H54 (cell line): ENCODE measurements around the gene JAK3.
"Not testable (repeated sequence)": the region's sequence is repeated elsewhere in the genome, so short reads cannot be mapped to it uniquely, and the experiment has no call there.

Source experiments
- DNase-seq: peaks from one replicate; pipeline ENCODE4 v3.0.0; 2011; ENCODE audit warnings: low spot score, mixed read lengths; ENCODE audit not compliant: insufficient read length
- FAIRE-seq: peaks from 3 replicates; lab custom pipeline; 2011; peaks lifted over from hg19 to GRCh38; lab: Jason Lieb, UNC
- POLR2A ChIP-seq: IDR thresholded peaks from 2 replicates; pipeline ENCODE4 v1.6.1; 2011; ENCODE audit warnings: low read depth, mild to moderate bottlenecking, low read length

Gene JAK3

DNA sequence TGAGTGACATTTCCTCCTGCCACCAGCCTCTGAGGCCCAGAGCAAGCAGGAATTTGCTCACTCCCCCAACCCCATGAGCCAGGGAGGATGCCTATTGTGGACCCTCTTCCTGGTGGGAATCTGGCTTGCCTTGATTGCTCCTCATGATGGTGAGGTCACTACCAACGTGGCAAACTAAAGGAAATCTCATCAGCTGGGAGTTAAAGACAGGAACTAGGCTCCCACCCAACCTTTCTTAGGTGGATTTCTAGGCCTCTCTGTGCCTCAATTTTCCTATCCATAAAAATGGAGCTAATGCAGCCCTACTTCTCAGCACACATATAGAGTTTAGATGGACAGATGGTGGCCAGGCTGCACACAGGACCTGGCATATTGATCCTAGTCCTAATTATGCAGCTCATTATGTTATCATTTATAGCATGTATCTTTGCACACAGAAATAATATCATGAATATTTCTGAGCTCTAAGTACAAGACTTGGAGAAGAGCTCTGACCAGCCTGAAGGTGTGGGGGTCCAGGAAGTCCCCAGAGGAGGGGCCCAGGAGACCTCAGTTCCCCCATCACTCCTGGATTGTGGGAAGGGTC is 50.9 kb downstream of the JAK3 start:
- DNase-seq, result no peak
- no peak for FAIRE-seq
- TF ChIP-seq POLR2A, result no peak

DNA sequence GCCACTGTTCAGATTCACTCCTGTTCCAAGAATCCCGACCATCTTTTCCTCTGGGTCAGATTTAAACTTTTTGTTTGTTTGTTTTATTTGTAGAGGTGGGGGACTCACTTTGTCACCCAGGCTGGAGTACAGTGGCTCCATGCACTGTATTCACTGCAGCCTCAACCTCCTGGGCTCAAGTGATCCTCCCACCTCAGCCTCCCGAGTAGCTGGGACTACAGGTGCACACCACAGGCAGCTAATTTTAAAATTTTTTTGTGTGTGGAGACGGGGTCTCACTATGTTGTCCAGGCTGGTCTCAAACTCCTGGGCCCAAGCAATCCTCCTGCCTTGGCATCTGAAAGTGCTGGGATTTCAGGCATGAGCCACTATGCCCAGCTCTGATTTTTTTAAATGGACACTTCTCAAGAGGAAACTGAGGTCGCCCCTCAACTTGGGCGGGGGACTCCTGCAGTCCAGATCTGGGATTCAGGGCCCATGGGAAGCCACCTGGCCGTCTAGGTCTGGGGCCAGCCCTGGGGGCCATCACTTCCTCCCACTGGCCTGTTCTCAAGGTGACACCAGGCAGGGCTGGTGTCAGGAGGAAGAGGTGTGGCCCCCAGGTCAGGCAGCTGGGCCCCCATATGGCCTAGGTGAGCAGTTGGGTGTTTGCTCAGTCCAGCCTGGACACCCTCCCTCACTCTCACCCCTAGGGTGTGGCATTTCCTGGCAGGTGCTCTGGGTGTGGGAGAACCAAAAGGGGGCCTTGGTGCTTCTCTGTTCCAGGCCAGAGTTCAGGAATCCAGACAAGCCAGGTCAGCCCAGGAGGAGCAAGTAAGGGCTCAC is 51.6 kb downstream of the JAK3 start:
- FAIRE-seq (no peak), DNase-seq (no peak)
- no peak for TF ChIP-seq POLR2A

DNA sequence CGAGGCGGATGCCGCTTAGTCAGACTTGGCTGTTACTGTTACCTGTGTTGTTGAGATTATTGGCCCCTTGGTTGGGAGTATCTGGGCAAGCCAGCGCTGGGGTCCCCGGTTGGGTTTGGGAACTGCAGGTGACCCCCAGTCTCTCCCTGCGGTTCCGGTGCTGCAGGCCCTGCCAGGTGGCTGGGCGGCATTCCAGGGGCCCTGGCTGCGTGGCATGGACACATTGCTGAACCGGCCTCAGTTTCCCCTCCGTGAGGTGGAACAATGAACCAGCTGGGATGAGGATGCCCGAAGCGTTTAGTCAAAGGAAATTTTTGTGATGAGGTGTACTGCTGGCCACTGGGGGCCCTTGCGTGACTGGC is 52.3 kb downstream of the JAK3 start:
- FAIRE-seq (no peak), DNase-seq (no peak)
- TF ChIP-seq POLR2A, result no peak

DNA sequence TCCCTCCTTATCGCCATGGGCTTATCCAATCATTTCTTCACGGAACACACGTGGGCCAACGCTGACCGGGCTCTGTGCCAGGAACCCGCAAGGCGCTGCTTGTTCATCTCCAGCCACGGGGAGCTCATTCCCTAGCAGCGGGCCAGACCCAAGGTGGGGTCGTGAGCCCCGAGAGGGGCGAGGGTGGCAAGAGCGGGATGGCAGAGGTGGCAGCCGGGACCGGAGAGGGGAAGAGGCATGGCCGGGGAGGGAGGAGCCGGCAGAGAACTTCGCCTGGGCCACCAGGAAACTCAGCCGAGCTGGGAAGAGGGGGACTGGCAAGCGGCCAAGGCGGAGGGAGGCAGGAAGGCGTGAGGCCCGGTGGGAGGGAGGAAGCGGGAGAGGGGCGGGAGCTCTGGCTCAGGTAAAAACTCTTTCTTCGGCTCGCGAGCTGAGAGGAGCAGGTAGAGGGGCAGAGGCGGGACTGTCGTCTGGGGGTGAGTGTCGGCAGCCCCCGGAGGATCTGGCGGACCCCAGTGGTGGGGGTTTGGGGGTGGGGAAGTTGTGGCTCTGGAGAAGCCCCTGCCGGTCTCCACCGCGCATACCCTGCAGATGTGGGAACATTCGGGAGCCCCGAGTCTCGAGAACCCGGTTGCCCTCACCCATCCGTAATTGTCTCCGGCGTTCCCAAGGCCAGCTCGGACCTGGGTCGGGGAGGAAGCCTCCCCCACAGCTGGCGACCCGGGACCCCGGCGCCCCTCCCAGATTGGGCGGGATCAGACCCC is 52.9 kb downstream of the JAK3 start, which contains the start of gene B3GNT3:
Gene B3GNT3, plus strand, starts transcription at position 408 of the 764 bp plus-strand sequence. CDS start 12,670 bp downstream, outside the sequence.
- no peak for DNase-seq
- FAIRE-seq, result no peak
- TF ChIP-seq POLR2A, result no peak

DNA sequence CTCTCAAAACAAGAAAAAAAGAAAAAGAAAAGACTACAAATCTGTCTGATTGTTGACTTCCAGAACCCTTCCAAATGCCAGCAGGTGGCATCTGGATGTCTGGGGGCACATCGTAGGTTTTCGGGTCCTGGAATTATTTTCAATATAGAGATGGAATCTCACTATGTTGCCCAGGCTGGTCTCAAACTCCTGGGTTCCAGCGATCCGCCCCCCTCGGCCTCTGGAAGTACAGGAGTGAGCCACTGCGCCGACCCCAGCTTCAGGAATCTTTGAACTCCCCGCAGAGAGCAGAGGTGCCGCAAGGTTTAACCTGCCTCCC is 53.4 kb downstream of the JAK3 start:
- no peak for DNase-seq
- no peak for FAIRE-seq
- TF ChIP-seq POLR2A, result no peak

DNA sequence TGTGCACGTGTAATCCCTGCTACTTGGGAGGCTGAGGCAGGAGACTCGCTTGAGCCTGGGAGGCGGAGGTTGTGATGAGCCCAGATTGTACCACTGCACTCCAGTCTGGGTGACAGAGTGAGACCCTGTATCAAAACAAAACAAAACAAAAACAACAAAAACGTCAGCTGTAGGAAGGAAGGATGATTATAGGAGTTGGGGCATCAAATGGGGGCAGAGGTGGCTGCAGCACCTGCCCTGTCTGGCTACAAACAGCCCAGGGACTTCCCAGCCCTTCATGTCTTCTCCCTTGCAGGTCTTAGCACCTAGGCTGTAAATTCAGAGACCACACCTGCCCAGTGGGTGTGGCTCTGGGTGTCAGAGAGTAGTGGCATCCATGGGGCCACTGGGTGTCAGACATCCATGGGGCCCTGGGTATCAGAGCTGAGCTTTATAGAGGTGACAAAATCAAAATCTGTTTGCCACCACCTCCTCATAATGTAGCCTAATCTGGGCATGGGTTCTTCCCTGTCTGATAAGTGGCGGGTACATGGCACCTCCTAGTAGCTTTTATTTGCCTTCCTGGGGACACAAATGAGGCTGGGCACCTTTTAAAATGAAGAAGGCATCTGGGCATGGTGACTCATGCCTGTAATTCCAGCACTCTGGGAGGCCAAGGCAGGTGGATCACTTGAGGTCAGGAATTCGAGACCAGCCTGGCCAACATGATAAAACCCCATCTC is 57.6 kb downstream of the JAK3 start:
- DNase-seq (no peak), FAIRE-seq (no peak)
- no peak for TF ChIP-seq POLR2A

DNA sequence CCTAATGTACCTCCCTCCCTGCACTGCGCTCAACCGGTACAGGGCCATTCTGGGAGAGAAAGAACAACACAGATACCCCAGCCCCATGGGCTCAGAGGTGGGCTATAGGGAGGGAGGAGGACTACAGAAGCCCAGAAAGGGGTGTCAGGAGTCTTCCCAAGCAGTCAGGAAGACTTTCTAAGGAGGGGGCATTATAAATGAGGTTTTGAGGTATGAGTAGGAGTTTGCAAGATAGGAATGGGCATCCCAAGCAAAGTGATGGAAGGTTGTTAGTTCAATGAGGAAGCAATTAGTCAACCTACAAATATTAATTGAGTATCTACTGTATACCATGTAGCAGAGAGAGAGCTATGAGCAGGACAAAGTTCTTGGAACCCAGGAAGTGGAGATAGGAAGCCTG is 59.1 kb downstream of the JAK3 start:
- no peak for TF ChIP-seq POLR2A
- FAIRE-seq, result no peak
- DNase-seq, result no peak

DNA sequence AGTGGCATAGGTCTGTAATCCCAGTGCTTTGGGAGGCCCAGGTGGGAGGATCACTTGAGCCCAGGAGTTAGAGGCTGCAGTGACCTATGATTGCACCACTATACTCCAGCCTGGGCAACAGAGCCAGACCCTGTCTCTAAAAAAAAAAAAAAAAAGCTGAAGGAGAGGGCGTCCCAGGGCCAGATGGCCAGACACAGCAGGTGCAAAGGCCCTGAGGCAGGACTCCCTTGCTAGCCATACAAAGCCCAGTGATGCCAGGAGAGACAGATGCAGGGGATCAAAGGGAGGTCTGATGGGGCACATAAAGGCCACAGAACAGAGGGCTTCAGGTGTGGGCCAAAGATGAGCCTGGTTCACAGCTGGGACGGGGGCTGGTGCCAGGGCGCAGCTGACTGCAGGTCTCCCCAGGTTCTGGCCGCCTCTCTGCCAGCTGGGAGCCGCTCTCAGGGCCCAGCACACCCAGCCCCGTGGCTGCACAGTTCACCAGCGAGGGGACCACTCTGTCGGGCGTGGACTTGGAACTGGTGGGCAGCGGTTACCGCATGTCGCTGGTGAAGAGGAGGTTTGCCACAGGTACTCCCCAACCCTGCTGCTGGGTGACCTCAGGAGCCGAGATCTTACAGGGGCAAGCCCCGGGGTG is 60.4 kb downstream of the JAK3 start:
- TF ChIP-seq POLR2A, result no peak
- no peak for DNase-seq
- no peak for FAIRE-seq

DNA sequence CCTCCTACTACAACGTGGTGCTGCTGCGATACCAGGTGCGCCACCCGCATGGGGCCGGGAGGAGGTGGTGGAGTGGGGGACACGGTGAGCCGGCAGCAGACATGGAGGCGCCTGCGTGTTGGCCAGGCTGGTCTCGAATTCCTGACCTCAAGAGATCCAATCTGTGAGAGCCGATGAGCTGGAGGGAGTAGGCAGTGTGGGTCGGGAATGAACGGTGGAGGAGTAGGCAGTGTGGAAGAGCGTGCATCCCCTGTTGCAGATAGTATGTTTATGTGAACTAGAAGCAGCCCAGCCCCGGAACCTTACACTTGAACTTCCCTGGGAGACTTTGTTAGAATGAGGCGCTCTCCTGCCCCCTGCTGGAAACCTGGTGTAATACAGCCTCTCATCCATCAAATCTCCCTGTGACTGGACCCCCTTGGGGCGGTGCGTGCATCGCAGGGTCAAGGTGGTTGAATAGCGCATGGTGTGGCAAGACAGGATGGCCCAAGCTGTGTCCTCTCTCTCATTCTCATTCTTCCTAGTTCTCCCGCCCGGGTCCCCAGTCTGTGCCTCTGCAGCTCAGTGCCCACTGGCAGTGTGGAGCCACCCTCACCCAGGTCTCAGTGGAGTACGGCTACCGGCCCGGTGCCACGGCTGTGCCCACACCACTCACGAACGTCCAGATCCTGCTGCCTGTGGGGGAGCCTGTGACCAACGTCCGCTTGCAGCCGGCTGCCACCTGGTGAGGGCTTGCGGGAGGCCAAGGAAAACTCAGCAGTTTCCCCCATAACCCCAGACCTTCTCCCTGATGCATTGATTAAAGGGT is 63.4 kb downstream of the JAK3 start:
- FAIRE-seq (no peak), DNase-seq (peak; percentile 76)
- no peak for TF ChIP-seq POLR2A

DNA sequence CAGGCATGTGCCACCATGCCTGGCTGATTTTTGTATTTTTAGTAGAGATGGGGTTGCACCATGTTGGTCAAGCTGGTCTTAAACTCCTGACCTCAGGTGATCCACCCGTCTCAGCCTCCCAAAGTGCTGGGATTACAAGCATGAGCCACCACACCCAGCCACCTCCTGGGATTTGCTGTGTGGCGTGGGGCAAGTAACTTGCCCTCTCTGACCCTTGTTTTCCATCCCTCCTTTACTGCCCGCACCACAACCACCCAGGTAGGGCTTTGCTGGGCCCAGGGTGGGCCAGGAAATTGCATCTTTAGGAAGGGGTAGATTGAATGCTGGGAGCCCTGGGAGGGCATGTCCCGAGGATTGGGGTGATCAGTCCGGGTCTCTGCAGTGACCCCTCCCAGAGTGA is 64.1 kb downstream of the JAK3 start:
- not testable (repeated sequence) for FAIRE-seq, DNase-seq

DNA sequence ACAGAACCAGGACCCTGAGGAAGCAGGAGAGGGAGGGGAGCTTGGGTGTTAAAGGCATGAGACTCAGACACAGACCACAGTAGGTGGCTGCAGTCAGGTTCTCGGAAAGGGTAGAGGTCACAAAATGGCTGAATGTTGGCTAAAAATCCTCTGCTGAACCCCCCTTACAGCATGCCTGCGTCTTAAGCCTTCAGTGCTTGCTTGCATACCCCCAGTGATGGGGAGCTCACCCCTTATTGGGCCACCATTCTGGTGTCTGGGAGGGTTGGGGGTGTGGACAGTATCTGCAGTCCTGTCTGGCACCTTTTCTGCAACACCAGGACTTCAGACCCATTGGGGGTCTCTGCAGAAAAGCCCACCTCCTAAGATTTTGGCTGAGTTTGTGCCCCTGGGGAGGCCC is 67.0 kb downstream of the JAK3 start:
- no peak for TF ChIP-seq POLR2A
- DNase-seq (no peak), FAIRE-seq (no peak)

DNA sequence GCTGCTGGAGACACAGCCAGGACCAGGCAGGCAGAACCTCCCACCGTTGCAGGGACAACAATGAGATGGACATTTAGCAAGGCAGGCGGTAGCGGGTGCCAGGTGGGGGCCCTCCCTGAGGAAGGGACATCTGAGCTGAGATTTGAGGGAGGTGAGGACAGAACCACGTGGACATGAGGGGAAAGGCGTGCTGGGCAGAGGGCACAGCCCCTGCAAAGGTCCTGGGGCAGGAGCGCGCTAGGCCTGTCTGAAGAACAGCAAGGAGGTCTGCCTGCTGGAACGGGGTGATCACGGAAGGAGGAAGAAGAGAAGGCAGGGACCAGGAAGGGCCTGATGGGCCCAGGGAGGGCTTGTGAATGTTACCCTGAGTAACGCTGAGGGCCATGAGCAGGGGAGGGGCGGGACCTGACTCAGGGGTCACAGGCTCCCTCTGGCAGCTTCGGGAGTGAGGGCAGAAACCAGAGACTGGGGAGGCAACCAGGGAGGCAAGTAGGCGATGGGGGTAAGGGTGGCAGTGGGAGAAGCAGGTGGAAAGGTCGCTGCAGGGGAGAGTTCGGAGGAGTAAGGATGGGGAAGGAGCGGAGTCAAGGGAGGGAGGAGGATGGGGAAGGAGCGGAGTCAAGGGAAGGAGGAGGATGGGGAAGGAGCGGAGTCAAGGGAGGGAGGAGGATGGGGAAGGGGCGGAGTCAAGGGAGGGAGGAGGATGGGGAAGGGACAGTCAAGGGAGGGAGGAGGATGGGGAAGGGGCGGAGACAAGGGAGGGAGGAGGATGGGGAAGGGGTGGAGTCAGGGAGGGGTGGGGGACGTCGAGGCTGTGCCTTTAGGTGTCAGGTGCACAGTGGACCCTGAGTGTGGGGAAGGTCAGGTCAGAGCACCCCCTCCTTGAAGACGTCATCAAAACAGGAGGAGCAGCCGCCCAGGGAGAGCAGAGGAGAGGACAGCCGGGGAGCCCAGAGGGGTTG is 68.5 kb downstream of the JAK3 start:
- FAIRE-seq, result no peak
- DNase-seq, result no peak
- TF ChIP-seq POLR2A, result no peak
